CD4-positive, alpha-beta memory T cell (primary cell): ENCODE results near the gene CEP131. TPM values are rescaled to one million over a fixed set of nuclear protein-coding genes. Genes with fewer than 3 reads are reported as not detected.

Experiments
- CTCF ChIA-PET: fragments of 350-600 bp; sonication (Branson Sonifier 250); formaldehyde crosslinking; loops from one replicate; lab custom pipeline; 2021; ENCODE audit warnings: inconsistent platforms; ENCODE audit not compliant: partially characterized antibody; lab: Charles Lee
- POLR2A ChIA-PET: fragments of 350-600 bp; sonication (Branson Sonifier 250); formaldehyde crosslinking; loops from one replicate; lab custom pipeline; 2021; ENCODE audit not compliant: partially characterized antibody; lab: Charles Lee
- DNase-seq, 5 donors: peaks; one replicate each; pipeline versions ENCODE4 v3.0.0 to v3.0.0-alpha.2; 2020 to 2022; ENCODE audit warnings: mixed read lengths in 1 of 5
- H3K27ac ChIP-seq: one replicate; pipeline ENCODE4 v1.7.0; 2013; ENCODE audit warnings: low read depth, low read length
- H3K27me3 ChIP-seq: 2 replicates; pipeline ENCODE4 v1.7.0; 2013; ENCODE audit warnings: mild to moderate bottlenecking, low read length, moderate library complexity; ENCODE audit not compliant: insufficient read depth
- H3K36me3 ChIP-seq: 2 replicates; pipeline ENCODE4 v1.7.0; 2013; ENCODE audit warnings: mild to moderate bottlenecking, low read length, moderate library complexity; ENCODE audit not compliant: insufficient read depth
- H3K4me1 ChIP-seq: 2 replicates; pipeline ENCODE4 v1.7.0; 2013; ENCODE audit warnings: mild to moderate bottlenecking, low read length, moderate library complexity; ENCODE audit not compliant: insufficient read depth
- H3K4me3 ChIP-seq, 2 donors: one replicate each; pipeline ENCODE4 v1.7.0; 2013; ENCODE audit warnings: low read length in 2 of 2, mild to moderate bottlenecking in 1 of 2
- H3K9me3 ChIP-seq, 2 donors: one replicate each; pipeline ENCODE4 v1.7.0; 2013; ENCODE audit warnings: low read length in 2 of 2, control low read depth in 1 of 2; ENCODE audit not compliant: control insufficient read depth in 1 of 2
- H3K27ac Mint-ChIP-seq, 7 donors: one replicate each; pipeline ENCODE4 v1.8.0; 2020 to 2021; ENCODE audit warnings: mixed read lengths in 7 of 7, mild to moderate bottlenecking in 6 of 7, inconsistent platforms in 3 of 7, moderate library complexity in 3 of 7
- H3K27me3 Mint-ChIP-seq, 2 donors: one replicate each; pipeline ENCODE4 v1.8.0; 2020 to 2021; ENCODE audit warnings: mixed read lengths in 2 of 2
- H3K36me3 Mint-ChIP-seq, 2 donors: one replicate each; pipeline ENCODE4 v1.8.0; 2020 to 2021; ENCODE audit warnings: mixed read lengths in 2 of 2, inconsistent platforms in 1 of 2, mild to moderate bottlenecking in 1 of 2
- H3K4me1 Mint-ChIP-seq, 4 donors: one replicate each; pipeline ENCODE4 v1.8.0; 2020 to 2021; ENCODE audit warnings: mixed read lengths in 4 of 4, mild to moderate bottlenecking in 1 of 4
- H3K4me3 Mint-ChIP-seq, 8 donors: one replicate each; pipeline ENCODE4 v1.8.0; 2020 to 2021; ENCODE audit warnings: mixed read lengths in 8 of 8, mild to moderate bottlenecking in 7 of 8, moderate library complexity in 6 of 8, inconsistent platforms in 3 of 8
- H3K9me3 Mint-ChIP-seq, 8 donors: one replicate each; pipeline ENCODE4 v1.8.0; 2020 to 2021; ENCODE audit warnings: mixed read lengths in 8 of 8, mild to moderate bottlenecking in 5 of 8, inconsistent platforms in 3 of 8, moderate library complexity in 1 of 8
- intact Hi-C: fragments of 100-400 bp; cut with micrococcal nuclease; formaldehyde crosslinking; loops from one replicate; pipeline ENCODE4 v1.15.1; 2023
- polyA plus RNA-seq, 2 donors: library from polyadenylated mRNA; unstranded; fragments of 300-500 nt; fragmentation: Illumina TruSeq; gene quantifications; one replicate each; pipeline ENCODE4 v1.2.3, GENCODE V29; 2021
- total RNA-seq, 2 experiments: library from RNA; stranded (reverse); gene quantifications; one replicate each; pipeline ENCODE4 v1.2.3, GENCODE V29; 2021

CEP131 gene
- total and polyA plus RNA-seq, 4 experiments from 2014 or later, result 1.7 to 10.5 (median 6.7) TPM

DNA sequence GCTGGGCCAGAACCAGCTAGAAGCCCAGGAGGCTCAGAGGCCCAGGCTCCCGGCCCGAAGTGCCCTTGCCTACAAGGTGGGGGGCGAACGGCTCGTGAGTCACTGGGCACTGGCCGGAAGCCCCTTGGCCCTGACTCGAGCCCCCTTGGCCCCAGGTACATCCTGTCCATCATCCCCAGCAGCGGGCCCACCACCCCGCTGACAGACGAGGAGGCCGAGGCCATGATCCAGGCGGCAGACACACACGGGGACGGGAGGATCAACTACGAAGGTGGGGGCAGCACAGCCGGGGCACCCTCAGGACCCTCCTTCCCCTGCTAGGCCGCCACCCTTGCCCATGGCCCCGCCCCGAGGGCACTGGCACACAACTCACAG is 41.0 kb downstream of the CEP131 start:
- H3K9me3 Mint-ChIP-seq, result no peaks in the 10 kb centered on the region
- POLR2A ChIA-PET, result no interaction called here

DNA sequence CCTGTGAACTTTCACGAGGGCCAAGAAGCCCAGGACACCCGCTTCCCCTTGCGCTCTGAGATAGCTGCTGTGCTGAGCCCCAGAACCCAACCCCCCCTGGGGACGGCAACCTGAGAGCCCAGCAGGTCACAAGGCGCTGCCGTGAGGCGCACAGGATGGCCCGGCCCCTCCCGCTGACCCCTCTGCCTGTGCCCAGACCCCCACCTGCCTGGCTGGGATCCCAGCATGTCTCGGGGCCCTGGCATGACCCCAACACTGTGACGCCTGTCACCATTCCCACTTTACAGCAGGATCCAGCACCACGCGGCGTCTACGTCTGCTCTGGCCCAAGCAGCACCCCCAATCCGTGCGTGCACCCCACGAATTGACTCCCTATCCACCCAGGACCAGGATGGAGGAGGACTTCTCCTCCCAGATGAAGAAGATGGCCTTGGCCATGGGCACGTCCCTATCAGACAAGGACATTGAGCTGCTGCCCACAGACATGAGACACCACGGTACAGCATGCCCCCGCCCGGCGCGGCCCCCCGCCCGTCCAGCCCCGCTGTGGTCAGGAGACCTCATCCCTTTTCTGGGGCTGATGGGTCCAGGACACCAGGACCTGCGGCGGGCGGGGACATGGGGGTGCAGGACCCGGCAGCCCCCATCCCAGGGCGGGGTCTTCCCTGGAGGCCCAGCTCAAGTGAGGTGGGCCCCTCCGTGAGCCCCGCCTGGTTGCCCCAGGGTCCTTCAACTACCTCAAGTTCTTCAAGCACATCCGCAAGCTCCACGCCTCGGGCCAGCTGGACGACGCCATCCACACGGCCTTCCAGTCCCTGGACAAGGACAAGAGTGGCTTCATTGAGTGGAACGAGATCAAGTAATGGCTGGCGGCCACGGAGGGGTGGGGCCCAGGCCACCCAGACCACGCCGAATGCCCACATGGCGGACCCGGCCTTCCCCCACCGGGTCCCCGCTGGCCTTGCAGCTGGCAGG is 41.6 kb downstream of the CEP131 start:
- Mint-ChIP-seq H3K9me3 (no peaks in the 10 kb centered on the region), H3K27ac (no peak overlapping the region), H3K27me3 (peaks cover 1 to 3% of the 10 kb centered on the region in 2 donors), H3K4me3 (no peak overlapping the region), H3K36me3 (no peaks in the 10 kb centered on the region), H3K4me1 (no peaks in the 10 kb centered on the region)
- no peak overlapping the region for H3K4me3 ChIP-seq
- no peaks in the 10 kb centered on the region for H3K27me3 ChIP-seq
- POLR2A ChIA-PET, result no interaction called here
- no peaks in the 10 kb centered on the region for H3K36me3 ChIP-seq
- no peaks in the 10 kb centered on the region for H3K4me1 ChIP-seq
- H3K27ac ChIP-seq, result no peak overlapping the region
- no peaks in the 10 kb centered on the region for H3K9me3 ChIP-seq
- no peak for DNase-seq
- CTCF ChIA-PET, result no interaction called here
- intact Hi-C loops, result no loop called here

More for the DNA sequence above, 41.0 kb downstream of the CEP131 start:
- intact Hi-C loops, result no loop called here
- Mint-ChIP-seq H3K36me3 (no peaks in the 10 kb centered on the region), H3K27ac (no peak overlapping the region), H3K27me3 (peaks cover 1 to 3% of the 10 kb centered on the region in 2 donors), H3K4me1 (no peaks in the 10 kb centered on the region), H3K4me3 (no peak overlapping the region)
- CTCF ChIA-PET, result no interaction called here
- Histone ChIP-seq H3K27ac (no peak overlapping the region), H3K9me3 (no peaks in the 10 kb centered on the region), H3K4me3 (no peak overlapping the region), H3K36me3 (no peaks in the 10 kb centered on the region), H3K27me3 (no peaks in the 10 kb centered on the region), H3K4me1 (no peaks in the 10 kb centered on the region)
- no peak for DNase-seq

DNA sequence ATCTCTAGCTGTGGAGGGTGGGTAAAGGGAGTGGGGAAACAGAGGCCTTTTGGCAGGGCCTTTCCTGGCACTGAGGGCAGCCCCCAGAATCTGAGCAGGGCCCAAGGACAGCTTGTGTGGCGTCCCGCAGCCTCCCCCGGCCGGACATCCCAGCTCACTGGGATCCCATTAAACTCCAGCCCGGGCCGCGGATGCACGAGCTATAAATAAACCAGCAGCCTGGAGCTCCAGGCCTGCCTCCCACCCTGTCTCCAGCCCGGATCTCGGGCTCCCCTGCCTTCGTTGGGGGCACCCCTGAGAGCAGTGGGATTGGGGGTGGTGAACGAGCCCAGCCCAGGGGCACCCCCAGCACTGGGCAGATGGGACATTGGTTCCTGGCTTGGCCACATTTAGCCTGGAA is 42.9 kb downstream of the CEP131 start:
- H3K27ac ChIP-seq, result no peak overlapping the region
- DNase-seq, result peak in 1 of 5 donors; percentile 19
- no peaks in the 10 kb centered on the region for H3K36me3 ChIP-seq
- H3K9me3 ChIP-seq, result no peaks in the 10 kb centered on the region
- no peak overlapping the region for H3K4me3 ChIP-seq
- H3K27me3 ChIP-seq, result no peaks in the 10 kb centered on the region
- ChIA-PET POLR2A (no interaction called here), CTCF (no interaction called here)
- Mint-ChIP-seq H3K27me3 (peaks cover 1 to 3% of the 10 kb centered on the region in 2 donors), H3K36me3 (no peaks in the 10 kb centered on the region), H3K9me3 (no peaks in the 10 kb centered on the region), H3K27ac (no peak overlapping the region), H3K4me1 (no peaks in the 10 kb centered on the region), H3K4me3 (no peak overlapping the region)
- intact Hi-C loops, result no loop called here
- no peaks in the 10 kb centered on the region for H3K4me1 ChIP-seq

GRCh38 chr17:81179220-81179619 is 43.5 kb downstream of the CEP131 start:
- no peaks in the 10 kb centered on the region for H3K4me1 Mint-ChIP-seq
- no peaks in the 10 kb centered on the region for H3K9me3 Mint-ChIP-seq
- Histone ChIP-seq H3K27ac (no peak overlapping the region), H3K9me3 (no peaks in the 10 kb centered on the region), H3K4me1 (no peaks in the 10 kb centered on the region), H3K27me3 (no peaks in the 10 kb centered on the region), H3K36me3 (no peaks in the 10 kb centered on the region), H3K4me3 (no peak overlapping the region)
- intact Hi-C loops, result no loop called here
- H3K4me3 Mint-ChIP-seq, result no peak overlapping the region
- H3K27me3 Mint-ChIP-seq, result peaks cover 1% of the 10 kb centered on the region in 2 donors
- no peaks in the 10 kb centered on the region for H3K36me3 Mint-ChIP-seq
- H3K27ac Mint-ChIP-seq, result no peak overlapping the region
- DNase-seq, result peak in 1 of 5 donors; percentile 29
- ChIA-PET CTCF (no interaction called here), POLR2A (no interaction called here)

- Mint-ChIP-seq H3K36me3 (no peaks in the 10 kb centered on the region), H3K4me3 (no peak overlapping the region), H3K27ac (no peak overlapping the region), H3K4me1 (no peaks in the 10 kb centered on the region), H3K27me3 (peaks cover 0 to 1% of the 10 kb centered on the region in 2 donors), H3K9me3 (no peaks in the 10 kb centered on the region)
- Histone ChIP-seq H3K4me3 (no peak overlapping the region), H3K36me3 (no peaks in the 10 kb centered on the region), H3K27ac (no peak overlapping the region), H3K27me3 (no peaks in the 10 kb centered on the region), H3K9me3 (no peaks in the 10 kb centered on the region), H3K4me1 (no peaks in the 10 kb centered on the region)
- ChIA-PET POLR2A (no interaction called here), CTCF (no interaction called here)
- DNase-seq, result peak in 1 of 5 donors; percentile 13
- intact Hi-C loops, result no loop called here
Measured at GRCh38 chr17:81178136-81179091, 44.4 kb downstream of the CEP131 start.

GRCh38 chr17:81176666-81177065 is 46.1 kb downstream of the CEP131 start:
- no peaks in the 10 kb centered on the region for H3K27me3 Mint-ChIP-seq
- H3K27ac ChIP-seq, result no peak overlapping the region
- no peaks in the 10 kb centered on the region for H3K9me3 ChIP-seq
- no peak for DNase-seq
- H3K4me3 Mint-ChIP-seq, result no peak overlapping the region
- H3K4me1 Mint-ChIP-seq, result no peaks in the 10 kb centered on the region
- H3K27ac Mint-ChIP-seq, result no peak overlapping the region
- no peaks in the 10 kb centered on the region for H3K4me1 ChIP-seq
- no peak overlapping the region for H3K4me3 ChIP-seq
- no peaks in the 10 kb centered on the region for H3K36me3 ChIP-seq
- H3K9me3 Mint-ChIP-seq, result no peaks in the 10 kb centered on the region
- POLR2A ChIA-PET, result no interaction called here
- no peaks in the 10 kb centered on the region for H3K36me3 Mint-ChIP-seq
- no peaks in the 10 kb centered on the region for H3K27me3 ChIP-seq
- intact Hi-C loops, result no loop called here
- CTCF ChIA-PET, result no interaction called here

GRCh38 chr17:81173762-81174155 is 49.0 kb downstream of the CEP131 start:
- H3K27me3 ChIP-seq, result no peaks in the 10 kb centered on the region
- Mint-ChIP-seq H3K27ac (peak overlapping the region in 1 of 7 donors; percentile 62), H3K36me3 (no peaks in the 10 kb centered on the region), H3K27me3 (no peaks in the 10 kb centered on the region), H3K4me1 (no peaks in the 10 kb centered on the region), H3K4me3 (no peak overlapping the region), H3K9me3 (no peaks in the 10 kb centered on the region)
- ChIA-PET CTCF (no interaction called here), POLR2A (no interaction called here)
- H3K27ac ChIP-seq, result no peak overlapping the region
- no peaks in the 10 kb centered on the region for H3K36me3 ChIP-seq
- H3K4me3 ChIP-seq, result no peak overlapping the region
- DNase-seq, result no peak
- no peaks in the 10 kb centered on the region for H3K4me1 ChIP-seq
- intact Hi-C loops, result no loop called here
- H3K9me3 ChIP-seq, result no peaks in the 10 kb centered on the region
